Right cardiac atrium (tissue), 5 donors: ENCODE data around the gene NUMB. TPM values are rescaled to one million over a fixed set of nuclear protein-coding genes. Genes with fewer than 3 reads are reported as not detected.
"Not testable (repeated sequence)": the region's sequence is repeated elsewhere in the genome, so short reads cannot be mapped to it uniquely, and the experiment has no call there.

Experiments used
- ATAC-seq, 2 donors: fragments of 200-7000 bp; cut with Tn5 transposase; one replicate each; pipeline versions ENCODE4 v1.8.0 to v1.9.1; 2020; ENCODE audit warnings: moderate library complexity in 2 of 2, mild to moderate bottlenecking in 1 of 2
- DNase-seq, 3 donors: peaks; one replicate each; pipeline ENCODE4 v3.0.0-alpha.2; 2020
- H3K27ac ChIP-seq: one replicate; pipeline ENCODE4 v1.5.1; 2013; ENCODE audit warnings: mild to moderate bottlenecking, low read length, control low read depth, moderate library complexity
- H3K27me3 ChIP-seq: one replicate; pipeline ENCODE4 v1.6.1; 2013; ENCODE audit not compliant: control insufficient read depth, insufficient read depth
- H3K4me1 ChIP-seq: one replicate; pipeline ENCODE4 v1.6.1; 2013; ENCODE audit warnings: low read length; ENCODE audit not compliant: control insufficient read depth, insufficient read depth
- H3K4me3 ChIP-seq: one replicate; pipeline ENCODE4 v1.5.1; 2013; ENCODE audit warnings: low read length, control low read depth
- H3K9me3 ChIP-seq: one replicate; pipeline ENCODE4 v1.6.1; 2013; ENCODE audit warnings: low read length; ENCODE audit not compliant: control insufficient read depth
- WGBS: extraction: QIAGEN DNeasy Blood & Tissue Kit; methylation state at CpG from one replicate; pipeline ENCODE4 v1.1.7; 2013; 5-methylcytosine and 5-hydroxymethylcytosine counted together
- intact Hi-C, 4 donors: fragments of 100-400 bp; cut with DNase I; formaldehyde crosslinking; loops; one replicate each; pipeline versions ENCODE4 v1.11.0 to v1.14.0; 2022 to 2023
- polyA plus RNA-seq: library from polyadenylated mRNA; stranded (reverse); fragments of 200-250 nt; gene quantifications from one replicate; pipeline ENCODE4 v1.2.3, GENCODE V29; 2013
- total RNA-seq, 4 donors: library from RNA; stranded (reverse); fragmentation: NEBNext Ultra II Directional; extraction: Animal tissue kit (Norgen Biotek cat#: 25700); gene quantifications; one replicate each; pipeline ENCODE4 v1.2.1, GENCODE V29; 2021
- donor health status: healthy with polysubstance abuse.
- donor health status: DM: no; HTN: yes; CAD: no.
- donor health status: DM: no; HTN: no; CAD: no.
- donor health status: DM: no; HTN: yes; CAD: no; lungs with severe emphysema.
- donor health status: DM: yes; HTN: yes; CAD: no.

NUMB gene
- total and polyA plus RNA-seq, 5 donors: 21.1 to 50.0 (median 41.6) TPM

GRCh38 chr14:73359445-73359844, 98.9 kb downstream of the NUMB start:
- H3K4me1 ChIP-seq: no peaks in the 10 kb centered on the region
- H3K27ac ChIP-seq: no peak overlapping the region
- H3K4me3 ChIP-seq: no peak overlapping the region
- ATAC-seq: no peak
- no peaks in the 10 kb centered on the region for H3K9me3 ChIP-seq
- intact Hi-C loops: no loop called here
- no peaks in the 10 kb centered on the region for H3K27me3 ChIP-seq
- no peak for DNase-seq

- intact Hi-C loops: no loop called here
Observed at GRCh38 chr14:73358187-73358586, 100.2 kb downstream of the NUMB start.

DNA sequence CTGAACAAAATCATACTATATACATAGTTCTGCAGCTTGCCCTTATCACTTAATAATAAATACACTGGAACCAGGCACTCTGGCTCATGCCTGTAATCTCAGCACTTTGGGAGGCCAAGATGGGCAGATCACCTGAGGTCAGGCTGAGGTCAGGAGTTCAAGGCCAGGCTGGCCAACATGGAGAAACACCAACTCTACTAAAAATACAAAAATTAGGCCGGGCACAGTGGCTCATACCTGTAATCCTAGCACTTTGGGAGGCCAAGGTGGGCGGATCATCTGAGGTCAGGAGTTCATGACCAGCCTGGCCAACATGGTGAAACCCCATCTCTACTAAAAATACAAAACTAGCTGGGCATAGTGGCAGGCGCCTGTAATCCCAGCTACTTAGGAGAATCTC, 109.3 kb downstream of the NUMB start:
- H3K27ac ChIP-seq, H3K9me3 ChIP-seq, H3K4me1 ChIP-seq, DNase-seq, intact Hi-C loops, ATAC-seq, H3K4me3 ChIP-seq, H3K27me3 ChIP-seq: not testable (repeated sequence)
- WGBS: 93% methylated on average over 3 of the region's 3 CpGs

More at GRCh38 chr14:73358187-73358586, 100.2 kb downstream of the NUMB start:
- Histone ChIP-seq H3K4me3 (no peak overlapping the region), H3K27me3 (no peaks in the 10 kb centered on the region), H3K27ac (no peak overlapping the region), H3K9me3 (no peaks in the 10 kb centered on the region), H3K4me1 (no peaks in the 10 kb centered on the region)
- ATAC-seq (no peak), DNase-seq (no peak)
- 95% methylated on average over 1 of the region's 1 CpG for WGBS

- no peaks in the 10 kb centered on the region for H3K4me1 ChIP-seq
- no peaks in the 10 kb centered on the region for H3K9me3 ChIP-seq
- DNase-seq: no peak
- H3K27me3 ChIP-seq: no peaks in the 10 kb centered on the region
- H3K27ac ChIP-seq: no peak overlapping the region
- H3K4me3 ChIP-seq: no peak overlapping the region
- peak in 1 of 2 donors; percentile 23 for ATAC-seq
- 58% methylated on average over 1 of the region's 1 CpG for WGBS
- intact Hi-C loops: no loop called here
Observed at GRCh38 chr14:73344319-73344718, 114.0 kb downstream of the NUMB start.

DNA sequence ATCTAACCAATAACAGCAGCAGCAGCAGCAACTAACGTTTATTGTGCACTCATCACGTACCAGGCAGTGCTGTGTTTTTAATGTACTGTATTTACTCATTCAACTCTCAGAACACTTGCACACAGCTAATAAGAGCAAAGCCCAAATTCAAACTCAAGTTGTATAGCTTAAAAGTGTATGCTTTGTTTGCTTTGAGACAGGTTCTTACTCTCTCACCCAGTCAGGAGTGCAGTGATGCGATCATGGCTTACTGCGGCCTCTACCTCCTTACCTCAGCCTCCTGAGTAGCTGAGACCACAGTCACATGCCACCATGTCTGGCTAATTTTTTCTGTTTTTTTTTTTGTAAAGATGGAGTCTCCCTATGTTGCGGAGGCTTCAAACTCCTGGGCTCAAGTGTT, 115.7 kb downstream of the NUMB start:
- H3K4me1 ChIP-seq: no peaks in the 10 kb centered on the region
- H3K27ac ChIP-seq: no peak overlapping the region
- WGBS: 78% methylated on average over 5 of the region's 5 CpGs
- no peaks in the 10 kb centered on the region for H3K9me3 ChIP-seq
- no peak overlapping the region for H3K4me3 ChIP-seq
- DNase-seq (no peak), ATAC-seq (no peak)
- intact Hi-C loops: no loop called here
- H3K27me3 ChIP-seq: no peaks in the 10 kb centered on the region

DNA sequence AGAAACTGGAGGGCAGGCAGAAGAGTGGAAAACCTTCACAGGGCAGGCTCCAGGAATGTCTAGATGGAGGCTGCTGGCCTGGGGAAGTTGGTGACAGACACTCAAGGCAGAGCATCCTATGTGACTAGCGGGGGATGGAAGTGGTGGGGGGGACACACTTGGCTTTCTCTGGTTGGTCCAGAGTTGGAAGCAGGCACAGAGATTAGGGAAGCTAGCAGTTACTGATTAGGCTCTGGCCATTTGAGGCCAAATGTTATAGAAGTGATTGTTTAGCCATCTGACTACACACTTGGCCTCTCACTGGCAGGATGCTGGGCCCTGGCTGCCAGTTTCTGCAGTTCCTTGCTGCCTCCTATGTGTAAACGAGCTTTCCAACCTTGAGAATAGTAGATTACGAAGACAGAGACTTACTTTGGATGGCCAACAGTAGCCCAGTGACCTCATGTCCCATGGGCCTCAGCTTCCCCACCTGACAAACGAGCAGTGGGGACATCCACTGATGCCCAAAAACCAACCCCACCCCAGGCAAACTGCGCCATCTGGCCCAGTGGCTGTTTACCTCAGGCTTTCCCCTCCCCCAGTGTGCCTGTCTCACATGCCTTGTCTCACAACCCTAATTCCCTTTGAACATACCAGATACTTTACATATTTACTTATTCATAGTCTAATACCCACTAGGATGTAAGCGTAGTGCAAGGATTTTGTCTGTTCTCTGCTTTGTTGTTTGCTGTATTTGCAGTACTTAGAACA, 118.3 kb downstream of the NUMB start:
- H3K27me3 ChIP-seq: no peaks in the 10 kb centered on the region
- H3K4me3 ChIP-seq: no peak overlapping the region
- ATAC-seq (peak in 1 of 2 donors; percentile 29), DNase-seq (no peak)
- intact Hi-C loops: no loop called here
- H3K27ac ChIP-seq: no peak overlapping the region
- H3K9me3 ChIP-seq: no peaks in the 10 kb centered on the region
- H3K4me1 ChIP-seq: no peaks in the 10 kb centered on the region
- 84% methylated on average over 6 of the region's 6 CpGs for WGBS

DNA sequence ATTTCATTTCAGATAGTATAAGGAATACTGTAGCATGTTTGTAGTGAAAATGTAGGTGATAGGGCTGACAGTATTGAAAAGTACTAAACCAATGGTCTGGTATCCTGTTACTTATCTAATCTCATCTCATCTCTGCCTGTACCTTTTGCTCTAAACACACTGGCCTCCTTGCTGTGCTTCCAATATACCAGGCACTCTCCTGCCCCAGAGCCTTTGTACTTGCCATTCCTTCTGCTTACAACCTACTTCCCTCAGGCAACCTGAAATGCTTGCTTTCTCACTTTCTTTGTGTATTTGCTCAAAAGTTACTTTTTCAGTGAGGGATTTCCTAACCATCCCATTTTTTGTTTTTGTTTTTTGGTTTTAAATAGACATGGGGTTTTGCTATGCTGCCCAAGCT, 119.1 kb downstream of the NUMB start:
- Histone ChIP-seq H3K4me1 (no peaks in the 10 kb centered on the region), H3K27me3 (no peaks in the 10 kb centered on the region), H3K27ac (no peak overlapping the region), H3K4me3 (no peak overlapping the region), H3K9me3 (no peaks in the 10 kb centered on the region)
- DNase-seq (no peak), ATAC-seq (no peak)
- intact Hi-C loops: no loop called here

GRCh38 chr14:73338551-73338950, 119.8 kb downstream of the NUMB start:
- no peak for DNase-seq
- Histone ChIP-seq H3K4me3 (no peak overlapping the region), H3K4me1 (no peaks in the 10 kb centered on the region), H3K9me3 (no peaks in the 10 kb centered on the region), H3K27ac (no peak overlapping the region), H3K27me3 (no peaks in the 10 kb centered on the region)
- no peak for ATAC-seq
- intact Hi-C loops: no loop called here
- 79% methylated on average over 1 of the region's 1 CpG for WGBS

DNA sequence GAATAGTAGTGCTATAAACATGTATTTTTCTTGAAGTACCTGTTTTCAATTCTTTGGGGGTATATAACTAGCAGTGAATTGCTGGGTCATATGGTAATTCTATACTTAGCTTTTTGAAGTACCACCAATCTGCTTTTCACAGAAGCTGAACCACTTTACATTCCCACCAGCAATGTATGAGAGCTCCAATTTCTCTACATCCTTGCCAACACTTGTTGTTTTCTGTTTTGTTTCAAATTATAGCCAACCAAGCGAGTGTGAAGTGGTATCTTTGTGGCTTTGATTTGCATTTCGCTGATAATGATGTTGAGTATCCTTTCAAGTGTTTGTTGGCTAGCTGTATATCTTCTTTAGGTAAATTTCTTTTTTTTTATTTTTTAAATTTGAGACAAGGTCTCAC, 125.3 kb downstream of the NUMB start:
- WGBS: 96% methylated on average over 2 of the region's 2 CpGs
- Histone ChIP-seq H3K9me3 (no peaks in the 10 kb centered on the region), H3K4me1 (no peaks in the 10 kb centered on the region)

DNA sequence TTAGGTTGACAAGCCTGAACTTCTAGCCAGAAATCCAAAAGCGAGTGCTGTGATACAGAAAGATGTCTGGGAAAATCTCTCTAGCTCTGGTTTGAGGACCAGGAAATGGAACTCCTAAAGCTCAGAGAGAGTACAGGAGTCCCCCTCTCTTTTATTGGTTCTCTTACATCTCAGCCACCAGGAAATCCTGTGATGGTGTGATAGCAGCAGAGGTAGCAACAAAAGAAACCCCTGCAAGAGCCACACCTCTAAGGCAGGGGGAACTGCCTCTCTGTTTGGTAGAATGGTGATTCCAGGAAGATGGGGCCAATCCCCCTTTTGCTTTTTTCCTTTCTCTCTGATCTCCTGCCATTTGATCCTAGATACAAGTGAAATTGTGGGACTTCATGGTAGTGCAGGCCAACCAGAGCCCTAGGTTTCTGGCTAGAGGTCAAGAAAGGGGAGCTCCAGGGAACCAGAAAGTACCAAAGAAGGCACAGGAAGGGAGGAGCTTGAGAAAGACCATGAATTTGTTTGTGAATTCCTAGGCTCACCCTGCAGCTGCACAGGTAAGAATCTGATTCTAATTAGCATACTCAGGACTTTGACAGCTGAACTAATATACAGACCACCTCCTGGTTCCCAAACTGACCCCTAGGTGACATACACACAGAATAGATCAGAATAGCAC, 132.6 kb downstream of the NUMB start:
- Histone ChIP-seq H3K27me3 (no peaks in the 10 kb centered on the region), H3K4me1 (peaks cover 5% of the 10 kb centered on the region), H3K4me3 (no peak overlapping the region), H3K27ac (no peak overlapping the region), H3K9me3 (no peaks in the 10 kb centered on the region)
- intact Hi-C loops: no loop called here
- DNase-seq (no peak), ATAC-seq (no peak)
- 93% methylated on average over 1 of the region's 1 CpG for WGBS

More for the DNA sequence above, 125.3 kb downstream of the NUMB start:
- no peak for DNase-seq
- H3K27ac ChIP-seq: no peak overlapping the region
- H3K4me3 ChIP-seq: no peak overlapping the region
- no peaks in the 10 kb centered on the region for H3K27me3 ChIP-seq
- intact Hi-C loops: no loop called here
- no peak for ATAC-seq

- H3K4me1 ChIP-seq: peaks cover 5% of the 10 kb centered on the region
- DNase-seq: no peak
- WGBS: 98% methylated on average over 1 of the region's 1 CpG
- H3K27ac ChIP-seq: no peak overlapping the region
- no peaks in the 10 kb centered on the region for H3K27me3 ChIP-seq
- intact Hi-C loops: no loop called here
- no peak overlapping the region for H3K4me3 ChIP-seq
- no peaks in the 10 kb centered on the region for H3K9me3 ChIP-seq
- ATAC-seq: no peak
Observed at GRCh38 chr14:73325063-73325462, 133.3 kb downstream of the NUMB start.
